ENCODE measurements around the gene CDHR2.

- no peak for TF ChIP-seq CTCF (IDR thresholded peaks at IDR 0.05)
- TF ChIP-seq EP300 (IDR thresholded peaks at IDR 0.05) = no peak
- no peak for TF ChIP-seq POLR2A (IDR thresholded peaks at IDR 0.05)
These were observed 25.1 kb downstream of the CDHR2 start for GRCh38 chr5:176574297-176574591.

All from tibial nerve (tissue), 4 donors.